OCI-LY1 (cell line): ENCODE measurements around the gene DOCK7.

Experiments used
- CTCF ChIP-seq: fragments of 200-600 bp; sonication (generic), shearing (Covaris generic); IDR thresholded peaks from 2 replicates; pipeline ENCODE4 v1.5.1; 2017; ENCODE audit warnings: mild to moderate bottlenecking, antibody characterized with exemption, low read length, moderate library complexity, mixed read lengths
- EZH2 ChIP-seq: fragments of 200-600 bp; sonication (generic), shearing (Covaris generic); IDR thresholded peaks from 2 replicates; pipeline ENCODE4 v1.8.0; 2017; ENCODE audit warnings: borderline replicate concordance, mixed run types, mild to moderate bottlenecking, antibody characterized with exemption, low read length, moderate library complexity, mixed read lengths

DNA sequence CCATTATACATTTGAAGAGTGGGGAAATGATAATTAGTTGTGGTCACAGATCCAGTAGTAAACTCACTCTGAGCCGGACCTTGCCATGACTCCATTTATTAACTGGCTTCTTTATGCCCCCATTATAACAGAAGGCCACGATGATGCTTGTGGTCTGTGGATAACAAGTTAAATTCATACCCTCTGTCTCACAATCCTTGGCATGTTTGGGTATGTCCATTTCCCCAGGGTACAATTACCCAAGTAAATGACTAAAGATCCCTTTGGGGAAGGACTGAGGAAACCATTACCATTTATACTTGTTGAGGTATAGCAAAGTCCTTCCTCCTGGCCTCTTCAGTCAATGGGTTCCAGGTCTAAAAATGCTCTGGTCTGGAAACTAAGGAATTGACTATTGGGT is 258.6 kb downstream of the DOCK7 start:
- TF ChIP-seq CTCF (no peak), EZH2 (no peak)
